Stimulated activated CD8-positive, alpha-beta memory T cell treated with anti-CD3 and anti-CD28 coated beads, Interleukin-7, amount 100 ng/mL, for 4 hours (primary cell): ENCODE results near the gene FDCSP.
"Not testable (repeated sequence)": the region's sequence is repeated elsewhere in the genome, so short reads cannot be mapped to it uniquely, and the experiment has no call there.

Experiments
- DNase-seq, 2 donors: peaks; one replicate each; pipeline ENCODE4 v3.0.0-alpha.2; 2020; ENCODE audit warnings: low read depth in 2 of 2

Gene FDCSP

GRCh38 chr4:70239131-70239883 is 13.4 kb downstream of the FDCSP start:
- no peak for DNase-seq

GRCh38 chr4:70239884-70240591 is 14.1 kb downstream of the FDCSP start:
- DNase-seq, result no peak

GRCh38 chr4:70242297-70242696 is 16.4 kb downstream of the FDCSP start, which contains the start of gene CSN3:
TSS of gene CSN3 (plus strand) at chr4:70242597. CDS start at chr4:70244820, 2,223 bp downstream.
- DNase-seq, result not testable (repeated sequence)

- DNase-seq, result no peak
Measured at GRCh38 chr4:70243091-70243490, 17.2 kb downstream of the FDCSP start.

GRCh38 chr4:70251250-70251944 is 25.5 kb downstream of the FDCSP start:
- no peak for DNase-seq

- no peak for DNase-seq
Measured at GRCh38 chr4:70251945-70252277, 26.0 kb downstream of the FDCSP start.

- DNase-seq, result no peak
Measured at GRCh38 chr4:70269674-70270073, 43.8 kb downstream of the FDCSP start.

- no peak for DNase-seq
Measured at GRCh38 chr4:70277121-70277520, 51.2 kb downstream of the FDCSP start.

- no peak for DNase-seq
Measured at GRCh38 chr4:70280567-70280966, 54.6 kb downstream of the FDCSP start.
